ENCODE data around the gene TASP1.

- no peak for TF ChIP-seq CTCF (IDR thresholded peaks at IDR 0.05 in 8 of 11, conservative IDR thresholded peaks at IDR 0.05 in 3 of 11)
- TF ChIP-seq POLR2A (IDR thresholded peaks at IDR 0.05) = no peak
These were observed 169.5 kb downstream of the TASP1 start for GRCh38 chr20:13469262-13469661.

Measured in spleen (tissue), 7 donors.